Choroid plexus epithelial cell (primary cell): Measurements from ENCODE around the gene METTL24.
A peak's percentile ranks its signal among the peaks of the same experiment; 100 is the strongest.

Source experiments
- DNase-seq: peaks from one replicate; pipeline ENCODE4 v3.0.0-alpha.2; 2010; ENCODE audit warnings: low read depth
- H3K4me3 ChIP-seq: 2 replicates; pipeline ENCODE4 v1.5.1; 2011; ENCODE audit warnings: low read depth, mild to moderate bottlenecking, control low read depth, low read length, moderate library complexity
- CTCF ChIP-seq: conservative IDR thresholded peaks from 2 replicates; pipeline ENCODE4 v1.5.1; 2011; ENCODE audit warnings: low read depth, mild to moderate bottlenecking, control low read depth, inconsistent platforms, low read length, moderate library complexity

METTL24 gene

GRCh38 chr6:110348961-110349690 is 9.0 kb downstream of the METTL24 start:
- no peak for TF ChIP-seq CTCF
- H3K4me3 ChIP-seq, result no peak overlapping the region
- no peak for DNase-seq

GRCh38 chr6:110345025-110345424 is 13.1 kb downstream of the METTL24 start:
- no peak for TF ChIP-seq CTCF
- no peak overlapping the region for H3K4me3 ChIP-seq

GRCh38 chr6:110342759-110343158 is 15.4 kb downstream of the METTL24 start:
- no peak for TF ChIP-seq CTCF
- no peak overlapping the region for H3K4me3 ChIP-seq
- DNase-seq, result no peak

More at GRCh38 chr6:110345025-110345424, 13.1 kb downstream of the METTL24 start:
- DNase-seq, result no peak

GRCh38 chr6:110341663-110342596 is 16.2 kb downstream of the METTL24 start:
- peak; percentile 73 for TF ChIP-seq CTCF
- DNase-seq, result peak; percentile 68
- no peak overlapping the region for H3K4me3 ChIP-seq

GRCh38 chr6:110341067-110341466 is 17.1 kb downstream of the METTL24 start:
- DNase-seq, result no peak
- TF ChIP-seq CTCF, result no peak
- no peak overlapping the region for H3K4me3 ChIP-seq

- no peak for TF ChIP-seq CTCF
- DNase-seq, result no peak
- H3K4me3 ChIP-seq, result no peak overlapping the region
Observed at GRCh38 chr6:110340392-110340965, 17.7 kb downstream of the METTL24 start.
